ENCODE measurements around the gene ERG. TPM values are rescaled to one million over a fixed set of nuclear protein-coding genes. Genes with fewer than 3 reads are reported as not detected.

The ERG gene
- total and polyA plus RNA-seq, 9 of the 15 experiments (the other 6 are each of a cell fraction or from before 2014, with no cell fraction given) = 0.06 TPM; not detected in 8

GRCh38 chr21:38334866-38335265, 163.4 kb downstream of the ERG start (continued):
- no peak for TF ChIP-seq KDM4B (IDR thresholded peaks at IDR 0.05; ENCODE audit: borderline replicate concordance in 2 of 2, low read depth in 1 of 2)
- TF ChIP-seq SMAD2 (IDR thresholded peaks at IDR 0.05; ENCODE audit: low read depth, low read length) = no peak
- TF ChIP-seq FOXP1 (CRISPR knock-in tag; IDR thresholded peaks at IDR 0.05) = no peak
- TF ChIP-seq, protein P1, sequence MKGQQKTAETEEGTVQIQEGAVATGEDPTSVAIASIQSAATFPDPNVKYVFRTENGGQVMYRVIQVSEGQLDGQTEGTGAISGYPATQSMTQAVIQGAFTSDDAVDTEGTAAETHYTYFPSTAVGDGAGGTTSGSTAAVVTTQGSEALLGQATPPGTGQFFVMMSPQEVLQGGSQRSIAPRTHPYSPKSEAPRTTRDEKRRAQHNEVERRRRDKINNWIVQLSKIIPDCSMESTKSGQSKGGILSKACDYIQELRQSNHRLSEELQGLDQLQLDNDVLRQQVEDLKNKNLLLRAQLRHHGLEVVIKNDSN (CRISPR knock-in tag; IDR thresholded peaks at IDR 0.05) = no peak
- 0 out of 2 replicates have a peak, but pooled peaks have one; percentile 13 for TF ChIP-seq CBFA2T2 (conservative IDR thresholded peaks at IDR 0.05)

GRCh38 chr21:38333301-38334272, 164.7 kb downstream of the ERG start:
- ChIA-PET POLR2A (no interaction called here), CTCF (ENCODE audit: low intra/inter-chr PET ratio) (no interaction called here)
- ATAC-seq = peak; percentile 75
- intact Hi-C loops (cut with micrococcal nuclease) = loop anchor here (1.0 kb wide), 1 partner anchor 114 kb away; no protein-coding TSS in a partner anchor
- TF ChIP-seq CTCF (IDR thresholded peaks at IDR 0.05 in 2 of 3, conservative IDR thresholded peaks at IDR 0.05 in 1 of 3; ENCODE audit: insufficient read depth in 2 of 3, low read depth in 1 of 3, low read length in 3 of 3) (peak; percentile 33 to 43 (median 34); a peak in 5 of 6 replicates), CREB3L1 (IDR thresholded peaks at IDR 0.05; ENCODE audit: borderline replicate concordance, low read depth) (no peak), RAD21 (CRISPR knock-in tag; conservative IDR thresholded peaks at IDR 0.05 in 1 of 2, IDR thresholded peaks at IDR 0.05 in 1 of 2) (peak in 1 of 2 experiments; percentile 43; a peak in 2 of 4 replicates), ZC3H11A (IDR thresholded peaks at IDR 0.05; ENCODE audit: low read depth, low read length) (no peak), SMARCC2 (IDR thresholded peaks at IDR 0.05; ENCODE audit: low read depth) (no peak), ILF3 (IDR thresholded peaks at IDR 0.05; ENCODE audit: borderline replicate concordance) (no peak)
- no peak overlapping the region for H3K9ac ChIP-seq (ENCODE audit: insufficient read depth in 1 of 2, low read depth in 2 of 2, low read length in 2 of 2)
- no peak overlapping the region for H2AFZ ChIP-seq (ENCODE audit: low read depth, low read length)
- H3K79me2 ChIP-seq (ENCODE audit: control insufficient read depth, insufficient read depth, low read length) = no peaks in the 10 kb centered on the region
- H3K4me3 ChIP-seq = no peak overlapping the region
- H3K9me3 ChIP-seq (replicated peaks; ENCODE audit: control insufficient read depth, insufficient read depth, low read depth, low read length) = no peaks in the 10 kb centered on the region
- H3K27ac ChIP-seq (ENCODE audit: extremely low read depth, low read depth, low read length) = no peak overlapping the region
- peaks cover 0 to 20% of the 10 kb centered on the region in 2 experiments; a peak in 2 of 5 replicates for H3K27me3 ChIP-seq (ENCODE audit: control insufficient read depth in 2 of 2, insufficient read depth in 2 of 2, low read length in 2 of 2)
- 0% methylated on average over 8 of the region's 8 CpGs for WGBS (ENCODE audit: insufficient coverage, low coverage, missing lambda C conversion rate)
- no peaks in the 10 kb centered on the region for H4K20me1 ChIP-seq (replicated peaks; ENCODE audit: control insufficient read depth, insufficient read depth, low read length)
- H3K36me3 ChIP-seq (ENCODE audit: control insufficient read depth, insufficient read depth, low read length) = no peaks in the 10 kb centered on the region
- H3K4me1 ChIP-seq (replicated peaks in 1 of 2; ENCODE audit: control insufficient read depth in 2 of 2, insufficient read depth in 2 of 2, low read length in 2 of 2) = no peaks in the 10 kb centered on the region
- in situ Hi-C loops (cut with MboI) = no loop called here
- H3K4me2 ChIP-seq (ENCODE audit: insufficient read depth, low read length) = no peak overlapping the region
- FAIRE-seq = peak; percentile 23
- DNase-seq (ENCODE audit: extremely low read depth in 1 of 4, low spot score in 3 of 4) = peak in 1 of 4 experiments; percentile 17
- H3K9me1 ChIP-seq (ENCODE audit: control insufficient read depth, insufficient read depth, low read length) = no peaks in the 10 kb centered on the region
- no TSS peak for BruUV-seq (replicated peaks)
